Spinal cord (tissue), 10 donors: ENCODE data around the gene IZUMO1. TPM values are rescaled to one million over a fixed set of nuclear protein-coding genes. Genes with fewer than 3 reads are reported as not detected.

Experiments used
- DNase-seq, 6 donors: peaks; one replicate each; pipeline versions ENCODE4 v3.0.0 to v3.0.0-alpha.2; 2013 to 2015; ENCODE audit warnings: low spot score in 6 of 6, low read depth in 4 of 6
- H3K27ac ChIP-seq: one replicate; pipeline ENCODE4 v1.5.1; 2013; ENCODE audit warnings: low read depth, low read length, control low read depth
- H3K27me3 ChIP-seq: one replicate; pipeline ENCODE4 v1.6.1; 2013; ENCODE audit warnings: low read length; ENCODE audit not compliant: control insufficient read depth, insufficient read depth
- H3K36me3 ChIP-seq: one replicate; pipeline ENCODE4 v1.6.1; 2013; ENCODE audit warnings: low read length; ENCODE audit not compliant: control insufficient read depth, insufficient read depth
- H3K4me1 ChIP-seq: one replicate; pipeline ENCODE4 v1.6.1; 2013; ENCODE audit warnings: low read length; ENCODE audit not compliant: control insufficient read depth, insufficient read depth
- H3K4me3 ChIP-seq: one replicate; pipeline ENCODE4 v1.5.1; 2013; ENCODE audit warnings: low read depth, low read length, control low read depth
- H3K9me3 ChIP-seq: one replicate; pipeline ENCODE4 v1.6.1; 2013; ENCODE audit warnings: low read length; ENCODE audit not compliant: control insufficient read depth, insufficient read depth
- WGBS: methylation state at CpG from one replicate; pipeline ENCODE4 v1.1.5; 2013; ENCODE audit warnings: missing lambda C conversion rate; ENCODE audit not compliant: insufficient coverage; 5-methylcytosine and 5-hydroxymethylcytosine counted together
- polyA plus RNA-seq, 2 donors: library from polyadenylated mRNA; unstranded; fragments of 120-200 nt; gene quantifications; one replicate each; pipeline ENCODE4 v1.2.1, GENCODE V29; 2013; ENCODE audit not compliant: insufficient read length in 2 of 2
- total RNA-seq, 2 donors: library from RNA; depleted of rRNA in 1 of 2; stranded (reverse); fragments of 120-200 nt in 1 of 2; fragments of >200 nt in 1 of 2; gene quantifications; one replicate each; pipeline versions ENCODE4 v1.2.3 to v1.2.4, GENCODE V29; 2013 to 2014
- donor health status: healthy.

Gene IZUMO1
- total and polyA plus RNA-seq, 4 donors = 0.10 to 1.2 (median 0.41) TPM; not detected in 1

DNA sequence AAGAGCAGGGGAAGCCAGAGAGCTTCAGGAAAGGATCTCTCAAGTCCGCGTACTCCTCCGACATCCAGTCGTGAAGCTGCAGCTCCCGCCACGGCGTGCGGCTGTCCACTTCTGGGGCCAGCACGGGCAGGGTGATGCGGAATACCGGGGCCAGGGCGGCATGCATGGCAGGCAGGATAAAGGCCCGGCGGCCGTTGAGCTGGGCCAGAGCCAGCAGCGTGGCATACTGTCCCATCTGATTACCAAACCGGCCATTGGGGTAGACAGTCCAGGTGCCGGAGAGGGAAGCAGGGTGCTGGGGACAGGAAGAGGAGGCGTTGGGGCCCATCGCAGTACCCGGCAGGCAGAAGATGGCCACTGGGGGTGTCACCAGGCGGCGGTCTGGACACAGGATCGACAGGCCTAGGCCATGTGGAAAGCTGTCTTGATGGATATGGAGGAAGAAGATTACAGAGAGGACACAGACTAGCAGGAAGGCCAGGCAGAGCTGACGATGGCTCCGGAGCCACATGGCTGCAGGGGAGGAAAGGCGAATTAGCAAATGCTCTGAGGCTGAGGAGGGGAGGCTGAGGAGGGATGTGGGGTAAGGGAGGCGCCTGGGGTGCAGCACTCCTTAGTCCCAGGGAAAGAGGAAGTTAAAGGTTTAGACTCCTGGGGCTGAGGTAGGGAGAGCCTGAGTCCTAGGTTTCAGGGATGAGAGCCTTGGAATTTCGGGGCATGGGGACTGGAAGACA lies 4.2 kb upstream of the IZUMO1 start:
- 91% methylated on average over 29 of the region's 29 CpGs for WGBS
- no peak for DNase-seq
- Histone ChIP-seq H3K27ac (no peak overlapping the region), H3K4me3 (no peak overlapping the region), H3K4me1 (peaks cover 22% of the 10 kb centered on the region), H3K9me3 (no peaks in the 10 kb centered on the region), H3K27me3 (peaks cover 48% of the 10 kb centered on the region), H3K36me3 (peaks cover 8% of the 10 kb centered on the region)

DNA sequence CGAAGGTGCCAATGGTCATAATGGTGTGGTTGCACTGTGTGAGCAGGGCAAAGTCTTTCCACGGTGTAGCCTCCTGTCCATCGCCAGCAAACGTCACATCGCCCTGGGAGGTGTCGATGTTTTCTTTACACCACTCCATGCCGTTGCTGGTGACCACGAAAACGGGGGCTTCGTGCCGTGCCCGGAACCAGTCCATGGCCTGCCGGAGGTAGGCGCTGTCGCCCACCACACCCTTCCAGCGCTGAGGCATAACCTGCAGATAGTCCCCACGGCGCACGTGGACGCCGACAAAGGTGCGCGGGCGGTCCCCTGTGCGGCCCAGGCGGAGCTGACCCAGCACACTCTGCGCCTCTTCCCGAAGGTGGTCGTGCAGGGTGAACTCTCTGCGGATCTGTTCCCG lies 3.6 kb upstream of the IZUMO1 start:
- Histone ChIP-seq H3K27me3 (peaks cover 54% of the 10 kb centered on the region), H3K4me1 (peaks cover 26% of the 10 kb centered on the region), H3K27ac (no peak overlapping the region), H3K9me3 (no peaks in the 10 kb centered on the region), H3K36me3 (peaks cover 8% of the 10 kb centered on the region), H3K4me3 (no peak overlapping the region)
- WGBS = 93% methylated on average over 26 of the region's 31 CpGs
- no peak for DNase-seq

DNA sequence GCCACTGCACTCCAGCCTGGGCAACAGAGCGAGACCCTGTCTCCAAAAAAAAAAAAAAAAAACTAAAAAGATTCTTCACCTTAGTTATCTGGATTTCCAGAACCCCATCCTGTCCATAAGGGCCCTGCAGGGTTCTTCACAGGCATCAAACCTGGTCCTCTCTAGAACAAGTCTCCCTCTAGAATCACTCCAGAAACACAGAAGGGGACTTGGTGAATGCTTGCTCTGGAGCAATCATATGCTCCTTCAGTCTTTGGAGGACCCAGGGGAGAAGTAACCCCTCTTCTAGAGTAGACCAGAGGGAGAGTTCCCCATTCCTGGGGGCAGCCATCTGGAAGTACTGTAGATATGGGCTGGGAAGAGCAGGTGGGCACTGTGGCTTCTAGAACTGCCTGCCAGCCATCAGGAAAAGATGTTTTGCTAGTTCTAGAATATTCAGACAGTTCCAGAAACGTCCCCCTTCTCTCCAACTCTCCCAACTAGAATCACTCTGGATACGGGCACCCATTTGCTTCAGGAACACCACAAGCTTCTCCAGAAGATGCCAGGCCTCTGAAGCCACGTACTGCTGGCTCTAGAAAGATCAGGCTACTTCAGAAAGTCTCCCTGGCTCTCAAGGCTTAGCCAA lies 3.0 kb upstream of the IZUMO1 start:
- Histone ChIP-seq H3K4me3 (no peak overlapping the region), H3K27ac (no peak overlapping the region), H3K9me3 (no peaks in the 10 kb centered on the region), H3K4me1 (peaks cover 27% of the 10 kb centered on the region), H3K27me3 (peaks cover 54% of the 10 kb centered on the region), H3K36me3 (peaks cover 8% of the 10 kb centered on the region)
- DNase-seq = no peak
- WGBS = 73% methylated on average over 4 of the region's 4 CpGs

DNA sequence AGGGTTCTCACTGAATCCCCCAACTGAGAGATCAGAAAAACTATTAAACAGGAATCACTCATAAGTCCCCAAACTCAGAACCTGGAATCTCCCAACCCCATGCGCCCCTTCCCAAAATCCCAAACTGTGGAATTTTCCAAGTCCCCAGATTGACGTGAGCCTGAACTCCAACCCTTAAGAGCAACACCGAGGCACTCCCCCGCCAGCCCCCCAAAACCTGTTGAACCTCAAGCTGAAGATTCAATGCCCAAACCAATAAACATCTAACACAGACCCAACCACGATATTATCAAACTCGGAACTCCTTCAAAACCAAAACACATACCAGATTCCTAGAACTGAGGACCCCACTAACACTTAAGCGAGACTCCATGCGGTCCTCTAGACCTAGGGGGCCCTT lies 599 bp downstream of the IZUMO1 start:
- 49% methylated on average over 8 of the region's 8 CpGs for WGBS
- Histone ChIP-seq H3K4me3 (no peak overlapping the region), H3K27ac (no peak overlapping the region), H3K9me3 (no peaks in the 10 kb centered on the region), H3K36me3 (peaks cover 8% of the 10 kb centered on the region), H3K4me1 (peaks cover 19% of the 10 kb centered on the region), H3K27me3 (peaks cover 24% of the 10 kb centered on the region)
- DNase-seq = no peak

DNA sequence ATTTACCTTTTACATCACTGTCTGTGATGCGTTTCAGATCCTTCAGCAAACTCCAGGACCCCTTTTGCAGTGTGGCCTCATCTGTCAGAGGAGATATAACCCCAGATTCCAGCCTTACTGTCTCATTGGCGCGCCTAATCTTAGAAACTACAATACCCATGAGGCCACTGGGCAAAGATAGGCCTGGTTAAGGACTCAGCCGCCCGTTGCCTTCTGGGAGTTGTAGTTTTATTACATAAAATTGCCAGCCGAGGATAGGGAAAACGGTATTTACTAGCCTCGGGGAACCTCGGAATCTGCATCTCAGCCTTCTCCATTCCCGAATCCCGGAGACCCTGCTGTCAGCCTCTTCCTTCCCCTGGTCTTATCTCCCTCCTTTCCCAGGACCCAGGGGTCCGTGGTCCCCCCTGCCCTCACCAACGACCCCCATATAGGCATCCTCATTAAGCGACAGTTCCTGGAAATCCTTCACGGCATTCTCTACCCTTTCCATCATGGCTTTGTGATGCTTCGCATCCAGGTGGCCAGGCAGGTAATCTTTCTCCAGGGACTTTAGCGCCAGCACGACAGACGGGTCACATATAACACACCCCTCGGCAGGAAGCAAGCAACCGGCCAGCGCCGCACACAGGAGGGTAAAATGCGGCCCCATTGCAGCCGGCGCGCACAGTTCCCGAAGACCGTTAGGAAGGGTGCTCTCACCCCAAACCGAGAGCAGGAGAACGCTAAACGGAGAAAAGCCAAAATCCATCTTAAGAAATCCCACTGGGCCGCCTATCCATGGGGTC lies 1.3 kb downstream of the IZUMO1 start:
- Histone ChIP-seq H3K36me3 (peaks cover 3% of the 10 kb centered on the region), H3K27ac (no peak overlapping the region), H3K27me3 (peaks cover 21% of the 10 kb centered on the region), H3K4me3 (no peak overlapping the region), H3K9me3 (no peaks in the 10 kb centered on the region), H3K4me1 (peaks cover 26% of the 10 kb centered on the region)
- peak in 3 of 6 donors; percentile 43 to 93 (median 84) for DNase-seq
- WGBS = 17% methylated on average over 28 of the region's 33 CpGs

DNA sequence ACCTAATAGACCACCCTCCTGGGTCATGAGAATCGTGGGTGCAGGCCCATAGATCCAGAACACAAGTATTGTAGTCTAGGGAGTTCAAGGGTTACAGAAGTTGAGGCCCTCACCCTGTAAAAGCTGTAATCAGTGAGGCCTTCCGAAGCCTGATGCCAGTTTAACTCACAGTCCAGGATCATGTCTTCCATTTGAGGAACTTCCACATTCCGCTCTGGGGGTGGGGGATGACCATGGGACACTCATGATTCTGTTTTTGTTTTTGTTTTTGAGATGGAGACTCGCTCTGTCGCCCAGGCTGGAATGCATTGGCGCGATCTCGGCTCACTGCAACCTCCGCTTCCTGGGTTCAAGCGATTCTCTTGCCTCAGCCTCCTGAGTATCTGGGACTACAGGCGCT lies 4.6 kb downstream of the IZUMO1 start:
- H3K9me3 ChIP-seq = no peaks in the 10 kb centered on the region
- H3K27ac ChIP-seq = no peak overlapping the region
- 100% methylated on average over 2 of the region's 11 CpGs for WGBS
- H3K36me3 ChIP-seq = no peaks in the 10 kb centered on the region
- peaks cover 38% of the 10 kb centered on the region for H3K4me1 ChIP-seq
- H3K4me3 ChIP-seq = no peak overlapping the region
- no peak for DNase-seq
- peaks cover 23% of the 10 kb centered on the region for H3K27me3 ChIP-seq

DNA sequence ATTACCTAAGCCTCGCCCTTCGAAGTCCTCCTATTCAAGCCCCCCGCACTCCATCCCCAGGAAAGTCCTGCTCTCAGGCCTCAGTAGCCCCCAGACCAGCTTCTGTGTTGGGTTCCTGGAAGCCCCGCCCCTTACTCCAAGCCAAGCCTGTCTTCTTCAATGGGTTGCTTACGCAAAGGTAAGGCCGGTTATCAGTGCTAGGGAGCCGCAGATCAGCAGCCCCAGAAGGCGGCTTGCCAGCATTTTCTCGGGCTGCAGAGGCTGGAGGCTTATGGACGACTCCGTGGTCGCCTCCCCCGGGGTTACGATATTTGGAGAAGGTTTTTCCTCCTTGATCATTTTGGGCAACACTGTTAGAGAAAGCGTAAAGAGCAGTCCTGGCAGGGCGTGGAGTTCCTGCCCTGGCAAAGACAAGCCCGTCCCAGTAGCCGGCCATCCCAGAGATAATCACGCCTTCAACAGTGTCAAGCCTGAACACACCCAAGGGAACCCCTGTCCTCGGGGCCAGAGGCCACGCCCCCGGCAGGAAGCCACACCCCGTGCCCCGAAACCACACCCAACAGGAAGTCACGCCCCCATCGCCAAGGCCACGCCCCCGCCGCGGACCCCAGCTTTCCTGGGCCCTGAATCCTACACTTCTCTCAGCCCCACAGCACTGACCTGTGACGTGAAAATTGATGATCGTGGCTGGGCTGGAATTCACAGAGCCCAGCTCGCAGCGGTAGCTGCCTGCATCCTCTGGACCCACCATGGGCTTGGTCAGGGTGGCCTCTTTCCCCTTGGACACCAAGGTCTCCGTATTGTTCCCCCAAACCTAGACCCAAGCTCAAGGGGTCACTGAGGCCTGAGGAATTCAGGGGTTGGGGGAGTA lies 5.3 kb downstream of the IZUMO1 start:
- Histone ChIP-seq H3K27ac (peak overlapping the region; percentile 19), H3K4me3 (no peak overlapping the region)
- 48% methylated on average over 23 of the region's 35 CpGs for WGBS

DNA sequence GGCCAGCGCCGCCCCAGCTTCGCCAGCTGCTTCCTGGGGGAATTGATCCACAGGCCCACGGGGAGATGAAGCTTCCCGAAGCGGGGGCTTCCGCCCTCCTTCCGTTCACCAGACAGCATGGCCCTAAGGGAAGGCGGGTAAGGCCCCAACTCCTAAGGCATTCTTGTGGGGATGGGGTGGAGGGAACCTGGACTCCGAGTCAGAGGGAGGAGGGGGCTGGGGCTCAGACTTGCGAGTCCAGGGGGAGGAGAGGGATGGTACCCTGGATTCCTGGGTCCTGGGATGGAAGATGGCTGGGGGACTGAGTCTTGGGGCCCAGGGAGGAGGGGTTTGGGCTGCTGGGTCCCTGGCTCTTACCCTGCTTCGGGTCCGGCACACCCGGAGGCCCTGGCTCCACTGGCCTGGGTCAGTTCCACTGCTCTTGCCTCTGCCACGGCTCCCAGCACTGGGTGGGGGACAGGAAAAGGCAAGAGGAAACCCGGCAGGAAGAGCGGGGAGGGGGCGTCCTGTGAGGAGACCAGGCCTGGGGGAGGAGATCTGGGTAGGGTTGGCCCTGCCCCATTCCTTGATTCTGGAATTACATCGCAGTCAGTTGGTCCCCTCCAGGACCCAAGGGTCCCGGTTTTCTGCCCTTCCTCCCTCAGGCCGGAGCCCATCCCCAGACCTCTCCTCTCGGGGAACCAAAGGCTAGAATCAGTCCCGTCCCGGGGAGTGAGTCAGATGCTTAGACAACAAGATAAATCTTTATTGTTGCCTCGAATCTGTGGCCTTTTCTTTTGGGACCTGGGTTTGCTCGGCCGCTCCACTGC lies 6.3 kb downstream of the IZUMO1 start, which contains the start of gene RASIP1:
Gene RASIP1 (minus strand): TSS at position 447 of the 809 bp plus-strand sequence. CDS start 328 bp downstream, at position 119.
- no peaks in the 10 kb centered on the region for H3K9me3 ChIP-seq
- no peak for DNase-seq
- WGBS = 57% methylated on average over 18 of the region's 27 CpGs

More for the DNA sequence above, 5.3 kb downstream of the IZUMO1 start:
- Histone ChIP-seq H3K27me3 (peaks cover 18% of the 10 kb centered on the region), H3K36me3 (no peaks in the 10 kb centered on the region), H3K4me1 (peaks cover 35% of the 10 kb centered on the region), H3K9me3 (no peaks in the 10 kb centered on the region)
- DNase-seq = no peak

More for the DNA sequence above, 6.3 kb downstream of the IZUMO1 start, which contains the start of gene RASIP1:
- H3K27me3 ChIP-seq = peaks cover 8% of the 10 kb centered on the region
- H3K36me3 ChIP-seq = peaks cover under 1% of the 10 kb centered on the region
- H3K27ac ChIP-seq = peak within 1 kb of the TSS; percentile 19
- H3K4me3 ChIP-seq = peak within 1 kb of the TSS; percentile 27
- H3K4me1 ChIP-seq = peaks cover 31% of the 10 kb centered on the region
